ENCODE measurements around the gene CTXND2.
"Not testable (repeated sequence)": the region's sequence is repeated elsewhere in the genome, so short reads cannot be mapped to it uniquely, and the experiment has no call there.

The CTXND2 gene

GRCh38 chr1:150887018-150887417 is at the start of gene CTXND2:
CTXND2 (plus strand) TSS chr1:150887136; CDS start chr1:150912315, 25,179 bp downstream.
- DNase-seq (ENCODE audit: low read depth in 2 of 2), result no peak

- DNase-seq (ENCODE audit: low read depth in 2 of 2), result not testable (repeated sequence)
Observed at GRCh38 chr1:150840850-150841249, 46.1 kb upstream of the CTXND2 start.

- no peak for DNase-seq (ENCODE audit: low read depth in 2 of 2)
Observed at GRCh38 chr1:150841626-150842025, 45.3 kb upstream of the CTXND2 start.

DNA sequence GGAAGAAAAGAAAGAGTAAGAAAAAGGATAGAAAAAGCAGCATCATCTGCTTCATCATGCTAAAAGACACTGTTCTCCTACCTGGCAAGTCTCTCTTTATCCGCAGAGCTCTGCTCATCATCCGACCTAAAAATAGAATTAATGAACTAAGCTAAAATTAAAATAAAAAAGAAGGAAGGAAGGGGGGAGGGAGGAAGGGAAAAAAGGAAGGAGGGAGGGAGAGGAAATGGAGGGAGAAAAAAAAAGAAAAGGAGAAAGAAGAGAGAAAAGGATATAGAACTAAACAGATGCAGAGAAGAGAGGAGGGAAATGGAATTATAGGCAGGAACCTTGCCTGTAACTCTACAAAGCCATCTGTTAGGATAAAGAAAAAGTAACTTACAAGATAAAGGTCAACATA is 44.6 kb upstream of the CTXND2 start:
- no peak for DNase-seq (ENCODE audit: low read depth in 2 of 2)

DNA sequence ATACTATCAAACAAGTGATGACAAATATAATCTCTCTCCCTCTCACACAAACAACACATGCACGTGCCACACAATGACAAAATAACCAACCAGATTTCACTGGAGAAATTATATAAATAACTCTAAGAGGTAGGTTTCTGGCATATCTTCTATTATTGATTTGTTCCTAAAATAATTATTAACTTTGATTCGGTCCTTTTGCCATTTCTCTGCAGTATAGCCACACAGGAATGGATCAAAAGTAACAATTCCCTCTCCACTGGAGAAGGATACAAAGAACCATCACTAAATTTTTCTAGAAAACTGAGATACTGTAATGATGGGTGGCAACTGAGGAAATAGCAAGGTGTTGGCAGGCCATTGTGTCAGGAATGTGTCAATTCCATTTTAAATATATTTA is 44.0 kb upstream of the CTXND2 start:
- no peak for DNase-seq (ENCODE audit: low read depth in 2 of 2)

DNA sequence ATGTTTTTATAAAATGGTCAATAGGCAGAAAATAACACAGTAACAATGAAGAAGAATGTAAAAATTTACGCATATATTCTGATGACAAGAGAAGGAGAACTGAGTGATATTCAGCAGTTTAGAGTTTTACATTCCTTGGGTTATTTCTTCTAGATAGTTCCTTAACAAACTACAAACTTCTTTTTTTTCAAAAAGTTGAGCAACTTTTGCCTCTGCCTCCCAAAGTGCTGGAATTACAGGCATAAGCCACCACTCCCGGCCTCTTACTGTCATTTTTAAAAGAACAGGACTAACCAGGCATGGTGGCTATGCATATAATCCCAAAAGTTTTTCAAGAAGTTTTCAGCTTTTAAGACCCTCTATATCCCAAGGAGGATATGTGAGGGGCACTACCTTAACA is 43.5 kb upstream of the CTXND2 start:
- DNase-seq (ENCODE audit: low read depth in 2 of 2), result no peak

GRCh38 chr1:150846473-150847146 is 40.3 kb upstream of the CTXND2 start:
- DNase-seq (ENCODE audit: low read depth in 2 of 2), result no peak

DNA sequence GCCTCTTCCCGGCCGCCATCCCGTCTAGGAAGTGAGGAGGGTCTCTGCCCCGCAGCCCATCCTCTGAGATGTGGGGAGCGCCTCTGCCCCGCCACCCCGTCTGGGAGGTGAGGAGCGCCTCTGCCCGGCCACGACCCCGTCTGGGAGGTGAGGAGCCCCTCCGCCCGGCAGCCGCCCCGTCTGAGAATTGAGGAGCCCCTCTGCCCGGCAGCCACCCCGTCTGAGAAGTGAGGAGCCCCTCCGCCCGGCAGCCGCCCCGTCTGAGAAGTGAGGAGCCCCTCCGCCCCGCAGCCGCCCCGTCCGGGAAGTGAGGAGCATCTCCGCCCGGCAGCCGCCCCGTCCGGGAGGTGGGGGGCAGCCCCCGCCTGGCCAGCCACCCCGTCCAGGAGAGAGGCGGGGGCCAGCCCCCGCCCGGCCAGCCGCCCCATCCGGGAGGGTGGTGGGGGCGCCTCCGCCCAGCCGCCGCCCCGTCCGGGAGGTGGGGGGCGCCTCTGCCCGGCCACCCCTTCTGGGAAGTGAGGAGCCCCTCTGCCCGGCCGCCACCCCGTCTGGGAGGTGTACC is 36.1 kb upstream of the CTXND2 start:
- DNase-seq (ENCODE audit: low read depth in 2 of 2), result not testable (repeated sequence)

GRCh38 chr1:150852734-150853133 is 34.2 kb upstream of the CTXND2 start:
- DNase-seq (ENCODE audit: low read depth in 2 of 2), result not testable (repeated sequence)

- DNase-seq (ENCODE audit: low read depth in 2 of 2), result no peak
Observed at GRCh38 chr1:150863724-150864123, 23.2 kb upstream of the CTXND2 start.

DNA sequence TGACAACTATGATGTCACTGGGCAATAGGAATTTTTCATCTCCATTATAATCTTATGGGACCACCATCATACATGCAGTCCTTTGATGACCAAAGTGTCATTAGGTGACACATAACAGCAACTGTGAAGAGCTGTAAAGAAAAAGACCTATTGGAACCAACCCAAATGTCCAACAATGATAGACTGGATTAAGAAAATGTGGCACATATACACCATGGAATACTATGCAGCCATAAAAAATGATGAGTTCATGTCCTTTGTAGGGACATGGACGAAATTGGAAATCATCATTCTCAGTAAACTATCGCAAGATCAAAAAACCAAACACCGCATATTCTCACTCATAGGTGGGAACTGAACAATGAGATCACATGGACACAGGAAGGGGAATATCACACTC is 22.7 kb upstream of the CTXND2 start:
- not testable (repeated sequence) for DNase-seq (ENCODE audit: low read depth in 2 of 2)

- no peak for DNase-seq (ENCODE audit: low read depth in 2 of 2)
Observed at GRCh38 chr1:150869683-150870082, 17.3 kb upstream of the CTXND2 start.

DNA sequence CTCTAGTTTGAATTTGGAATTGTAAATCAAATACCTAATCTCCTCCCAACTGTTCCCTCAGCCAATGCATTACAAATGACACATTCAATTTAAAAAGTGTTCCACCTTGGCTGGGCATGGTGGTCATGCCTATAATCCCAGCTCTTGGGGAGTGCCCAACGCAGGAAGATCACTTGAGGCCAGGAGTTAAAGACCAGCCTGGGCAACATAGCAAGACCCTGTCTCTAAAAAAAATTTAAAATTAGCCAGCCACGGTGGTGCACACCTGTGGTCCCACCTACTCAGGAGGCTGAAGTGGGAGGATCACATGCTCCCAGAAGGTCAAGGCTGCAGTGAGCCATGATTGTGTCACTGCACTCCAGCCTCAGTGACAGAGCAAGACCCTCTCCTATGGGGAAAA is 14.4 kb upstream of the CTXND2 start:
- DNase-seq (ENCODE audit: low read depth in 2 of 2), result no peak

- DNase-seq (ENCODE audit: low read depth in 2 of 2), result no peak
Observed at GRCh38 chr1:150873521-150873920, 13.4 kb upstream of the CTXND2 start.

DNA sequence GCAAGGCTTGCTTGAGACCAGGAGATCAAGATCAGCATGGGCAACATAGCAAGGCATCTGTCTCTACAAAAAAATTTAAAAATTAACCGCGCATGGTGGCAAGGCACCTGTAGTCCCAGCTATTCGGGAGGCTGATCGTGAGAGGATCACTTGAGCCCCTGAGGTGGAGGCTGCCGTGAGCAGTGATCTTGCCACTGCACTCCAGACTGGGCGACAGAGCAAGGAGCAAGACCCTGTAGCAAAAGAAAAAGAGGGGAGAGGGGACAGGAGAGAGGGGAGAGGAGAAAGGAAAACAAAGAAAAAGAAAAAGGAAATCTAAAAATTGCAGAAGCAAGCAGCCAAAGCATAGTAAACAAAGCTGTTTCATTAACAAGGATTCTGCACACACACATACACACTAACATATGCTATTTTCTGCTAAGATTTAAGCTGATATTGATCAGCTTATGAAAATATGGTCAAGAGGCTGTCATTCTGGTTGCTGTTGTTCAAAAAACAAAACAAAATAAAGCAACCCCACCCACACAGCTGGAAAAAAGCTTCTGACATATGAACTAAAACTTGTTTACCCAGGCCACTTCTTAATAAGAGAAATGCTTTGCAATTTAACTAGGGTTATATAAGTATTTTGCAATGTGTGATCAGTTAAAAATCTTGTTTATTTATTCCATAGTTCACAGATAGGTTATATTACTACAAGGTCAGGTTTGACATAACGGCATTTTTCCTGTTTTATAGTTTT is 12.3 kb upstream of the CTXND2 start:
- no peak for DNase-seq (ENCODE audit: low read depth in 2 of 2)

GRCh38 chr1:150875197-150876118 is 11.5 kb upstream of the CTXND2 start:
- peak in 1 of 2 donors; percentile 3 for DNase-seq (ENCODE audit: low read depth in 2 of 2)

GRCh38 chr1:150876119-150876454 is 10.8 kb upstream of the CTXND2 start:
- DNase-seq (ENCODE audit: low read depth in 2 of 2), result no peak

GRCh38 chr1:150878931-150879330 is 8.0 kb upstream of the CTXND2 start:
- DNase-seq (ENCODE audit: low read depth in 2 of 2), result not testable (repeated sequence)

GRCh38 chr1:150881331-150882070 is 5.4 kb upstream of the CTXND2 start:
- no peak for DNase-seq (ENCODE audit: low read depth in 2 of 2)

DNA sequence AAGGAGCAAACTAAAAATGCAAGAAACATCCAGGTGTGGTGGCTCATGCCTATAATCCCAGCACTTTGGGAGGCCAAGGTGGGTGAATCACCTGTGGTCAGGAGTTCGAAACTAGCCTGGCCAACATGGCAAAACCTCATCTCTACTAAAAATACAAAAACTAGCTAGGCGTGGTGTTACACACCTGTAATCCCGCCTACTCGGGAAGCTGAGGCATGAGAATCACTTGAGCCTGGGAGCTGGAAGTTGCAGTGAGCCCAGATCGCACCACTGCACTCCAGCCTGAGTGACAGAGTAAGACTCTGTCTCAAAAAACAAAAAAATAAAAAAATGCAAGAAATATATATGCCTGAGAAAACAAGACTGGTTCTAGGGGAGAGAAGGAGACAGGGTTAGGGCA is 3.8 kb upstream of the CTXND2 start:
- not testable (repeated sequence) for DNase-seq (ENCODE audit: low read depth in 2 of 2)

DNA sequence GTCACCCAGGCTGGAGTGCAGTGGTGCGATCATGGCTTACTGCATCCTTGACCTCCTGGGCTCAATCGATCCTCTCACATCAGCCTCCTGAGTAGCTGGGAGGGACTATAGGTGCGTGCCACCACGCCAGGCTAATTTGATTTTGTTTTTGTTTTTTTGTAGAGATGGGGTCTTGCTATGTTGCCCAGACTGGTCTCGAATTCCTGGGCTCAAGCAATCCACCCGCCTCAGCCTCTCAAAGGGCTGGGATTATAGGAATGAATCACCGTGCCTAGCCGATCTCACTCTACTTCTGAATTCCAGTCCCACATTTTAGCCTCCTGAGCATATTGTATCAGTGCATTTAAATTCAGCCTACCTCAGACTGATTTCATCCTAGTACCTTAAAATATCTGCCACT is 1.8 kb downstream of the CTXND2 start:
- DNase-seq (ENCODE audit: low read depth in 2 of 2), result no peak
